HG03108 (cell line): ENCODE measurements around the gene CAPN2.
"Not testable (repeated sequence)": the region's sequence is repeated elsewhere in the genome, so short reads cannot be mapped to it uniquely, and the experiment has no call there.

Experiments used
- ATAC-seq: cut with Tn5 transposase; IDR thresholded peaks from one replicate; pipeline ENCODE4 v1.9.1; 2021; ENCODE audit warnings: moderate library complexity; ENCODE audit not compliant: unreplicated experiment

The CAPN2 gene

GRCh38 chr1:223738465-223739365 is 26.4 kb downstream of the CAPN2 start:
- no peak for ATAC-seq

- ATAC-seq, result no peak
Observed at GRCh38 chr1:223739366-223740037, 27.2 kb downstream of the CAPN2 start.

GRCh38 chr1:223740038-223740736 is 27.8 kb downstream of the CAPN2 start:
- ATAC-seq, result not testable (repeated sequence)

GRCh38 chr1:223741861-223742260 is 29.5 kb downstream of the CAPN2 start:
- ATAC-seq, result no peak

GRCh38 chr1:223742856-223743517 is 30.6 kb downstream of the CAPN2 start:
- ATAC-seq, result no peak

- no peak for ATAC-seq
Observed at GRCh38 chr1:223745731-223746130, 33.4 kb downstream of the CAPN2 start.

GRCh38 chr1:223747838-223748335 is 35.5 kb downstream of the CAPN2 start:
- ATAC-seq, result no peak

- no peak for ATAC-seq
Observed at GRCh38 chr1:223748405-223748772, 36.0 kb downstream of the CAPN2 start.

GRCh38 chr1:223748773-223749733 is 36.7 kb downstream of the CAPN2 start:
- ATAC-seq, result peak; percentile 58

GRCh38 chr1:223750730-223751570 is 38.6 kb downstream of the CAPN2 start:
- no peak for ATAC-seq

GRCh38 chr1:223751696-223752095 is 39.4 kb downstream of the CAPN2 start:
- ATAC-seq, result no peak

GRCh38 chr1:223752721-223753515 is 40.6 kb downstream of the CAPN2 start:
- ATAC-seq, result no peak

- ATAC-seq, result no peak
Observed at GRCh38 chr1:223754681-223755431, 42.5 kb downstream of the CAPN2 start.

GRCh38 chr1:223755432-223755792 is 43.1 kb downstream of the CAPN2 start:
- no peak for ATAC-seq

- no peak for ATAC-seq
Observed at GRCh38 chr1:223755992-223756775, 43.8 kb downstream of the CAPN2 start.

- no peak for ATAC-seq
Observed at GRCh38 chr1:223756806-223757700, 44.7 kb downstream of the CAPN2 start.
